ENCODE measurements around the gene MRLN.
"Not testable (repeated sequence)": the region's sequence is repeated elsewhere in the genome, so short reads cannot be mapped to it uniquely, and the experiment has no call there.

The MRLN gene

DNA sequence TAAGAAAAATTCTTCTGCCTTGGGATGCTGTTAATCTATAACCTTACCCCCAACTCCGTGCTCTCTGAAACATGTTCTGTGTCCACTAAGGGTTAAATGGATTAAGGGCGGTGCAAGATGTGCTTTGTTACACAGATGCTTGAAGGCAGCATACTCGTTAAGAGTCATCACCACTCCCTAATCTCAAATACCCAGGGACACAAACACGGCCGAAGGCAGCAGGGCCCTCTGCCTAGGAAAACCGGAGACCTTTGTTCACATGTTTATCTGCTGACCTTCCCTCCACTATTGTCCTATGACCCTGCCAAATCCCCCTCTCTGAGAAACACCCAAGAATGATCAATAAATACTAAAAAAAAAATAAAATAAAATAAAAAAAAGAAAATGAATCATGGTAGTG is 8.5 kb downstream of the MRLN start:
- DNase-seq = not testable (repeated sequence)

DNA sequence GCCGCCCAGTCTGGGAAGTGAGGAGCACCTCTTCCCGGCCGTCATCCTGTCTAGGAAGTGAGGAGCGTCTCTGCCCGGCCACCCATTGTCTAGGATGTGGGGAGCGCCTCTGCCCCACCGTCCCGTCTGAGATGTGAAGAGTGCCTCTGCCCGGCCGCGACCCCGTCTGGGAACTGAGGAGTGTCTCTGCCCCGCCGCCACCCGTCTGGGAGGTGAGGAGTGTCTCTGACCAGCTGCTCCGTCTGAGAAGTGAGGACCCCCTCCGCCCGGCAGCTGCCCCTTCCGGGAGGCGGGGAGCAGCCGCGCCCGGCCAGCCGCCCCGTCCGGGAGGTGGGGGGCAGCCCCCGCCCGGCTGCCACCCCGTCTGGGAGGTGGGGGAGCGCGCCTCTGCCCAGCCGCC is 9.1 kb downstream of the MRLN start:
- DNase-seq = not testable (repeated sequence)

DNA sequence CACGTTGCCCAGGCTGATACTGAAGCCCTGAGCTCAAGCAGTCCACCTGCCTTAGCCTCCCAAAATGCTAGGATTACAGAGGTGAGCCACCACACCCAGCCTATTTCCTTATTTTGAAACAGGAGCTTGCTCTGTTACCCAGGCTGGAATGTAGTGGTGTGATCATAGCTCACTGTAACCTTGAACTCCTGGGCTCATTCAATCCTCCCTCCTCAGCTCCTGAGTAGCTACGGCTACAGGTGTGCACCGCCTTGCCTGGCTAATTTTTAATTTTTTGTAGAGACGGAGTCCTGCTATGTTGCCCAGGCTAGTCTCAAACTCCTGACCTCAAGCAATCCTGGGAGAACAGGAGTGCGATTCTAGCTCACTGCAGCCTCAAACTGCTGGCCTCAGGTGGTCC is 11.7 kb downstream of the MRLN start:
- DNase-seq = no peak

DNA sequence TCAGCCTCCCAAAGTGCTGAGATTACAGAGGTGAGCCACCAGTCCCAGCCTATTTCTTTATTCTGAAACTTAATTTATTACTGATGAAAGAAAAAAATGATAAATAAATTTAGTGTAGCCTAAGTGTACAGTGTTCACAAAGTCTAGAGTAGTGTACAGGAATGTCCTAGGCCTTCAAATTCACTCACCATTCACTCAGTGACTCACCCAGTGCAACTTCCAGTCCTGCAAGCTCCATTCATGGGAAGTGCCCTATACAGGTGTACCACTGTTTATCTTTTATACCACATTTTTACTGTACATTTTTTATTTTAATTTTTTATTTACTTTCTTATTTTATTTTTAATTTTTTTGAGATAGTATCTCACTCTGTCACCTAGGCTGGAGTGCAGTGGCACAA is 12.2 kb downstream of the MRLN start:
- no peak for DNase-seq

DNA sequence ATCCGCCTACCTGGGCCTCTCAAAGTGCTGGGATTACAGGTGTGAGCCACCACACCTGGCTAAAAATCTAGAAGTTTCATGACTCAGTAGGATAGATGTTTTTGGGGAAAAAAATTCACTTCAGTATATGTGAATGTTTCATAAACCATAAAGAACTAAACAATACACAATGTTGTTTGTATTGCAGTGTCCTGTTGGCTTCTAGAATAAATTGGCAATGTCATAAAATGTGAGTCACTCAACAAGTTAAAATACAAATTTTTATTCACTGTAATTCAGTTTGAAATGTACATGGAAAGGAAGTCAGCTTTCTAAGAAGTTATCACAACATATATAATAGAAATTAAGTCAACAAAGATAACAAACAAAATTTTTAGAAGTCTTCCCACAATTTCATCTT is 16.5 kb downstream of the MRLN start:
- no peak for DNase-seq

DNA sequence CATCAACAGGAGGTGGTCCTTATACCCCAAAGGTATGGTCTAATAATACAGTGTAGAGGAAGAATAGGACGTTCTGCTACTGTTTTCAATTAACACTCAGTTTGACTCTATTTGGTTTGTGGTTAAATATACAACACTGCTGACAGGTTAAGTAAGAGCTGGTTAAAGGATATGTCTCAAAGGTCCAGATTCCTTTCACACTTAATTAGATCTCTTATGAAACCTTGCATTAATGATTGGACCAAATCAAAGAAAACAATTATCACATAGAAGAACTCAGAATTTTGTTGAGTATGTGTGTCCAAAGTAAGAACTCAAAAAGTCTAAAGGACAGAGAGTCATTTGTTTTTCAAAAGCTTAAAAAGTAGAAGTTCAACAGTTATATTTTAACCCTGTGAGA is 18.0 kb downstream of the MRLN start:
- no peak for DNase-seq

DNA sequence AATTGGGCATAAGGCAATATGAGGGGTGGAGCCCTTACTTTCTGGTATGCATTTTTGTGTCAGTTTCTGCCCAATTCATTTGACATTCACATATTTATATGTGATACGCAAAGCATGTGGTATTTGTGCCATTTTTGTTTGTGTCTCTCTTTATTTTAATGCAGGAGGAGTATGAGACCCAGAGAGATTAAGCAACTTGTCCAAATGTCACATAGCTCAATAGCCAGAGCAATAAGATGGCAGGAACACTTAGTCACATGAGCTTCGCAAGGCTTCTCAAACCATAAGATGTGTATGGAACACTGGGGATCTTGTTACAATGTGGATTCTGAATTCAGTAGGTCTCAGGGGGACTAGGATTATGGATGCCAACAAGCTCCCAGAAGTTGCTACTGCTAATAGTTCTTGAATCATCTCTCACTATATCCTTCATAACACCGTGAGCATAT is 19.2 kb downstream of the MRLN start:
- DNase-seq = no peak

DNA sequence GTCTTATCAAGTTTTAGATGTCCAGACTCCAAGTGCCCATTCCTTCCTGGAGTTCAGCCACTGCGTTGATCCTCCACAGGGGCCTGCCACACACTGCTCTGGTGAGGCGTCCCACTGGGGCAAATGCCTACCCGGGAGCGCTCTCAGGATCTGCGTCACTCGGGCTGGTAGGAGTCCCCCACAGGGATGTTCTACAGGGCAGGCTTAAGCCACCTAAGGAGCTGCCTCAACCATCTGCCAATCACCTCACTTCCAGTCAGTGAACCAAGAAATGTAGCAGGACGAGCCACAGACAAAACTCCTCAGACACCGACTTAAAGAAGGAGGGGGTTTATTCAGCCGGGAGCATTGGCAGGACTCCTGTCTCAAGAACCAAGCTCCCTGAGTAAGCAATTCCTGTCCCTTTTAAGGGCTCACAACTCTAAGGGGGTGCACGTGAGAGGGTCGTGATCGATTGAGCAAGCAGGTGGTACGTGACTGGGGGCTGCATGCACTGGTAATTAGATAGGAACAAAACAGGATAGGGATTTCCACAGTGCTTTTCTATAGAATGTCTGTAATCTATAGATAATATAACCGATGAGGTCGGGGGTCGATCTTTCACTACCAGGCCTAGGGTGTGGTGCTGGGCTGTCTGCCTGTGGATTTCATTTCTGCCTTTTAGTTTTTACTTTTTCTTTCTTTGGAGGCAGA is 19.8 kb downstream of the MRLN start:
- not testable (repeated sequence) for DNase-seq

DNA sequence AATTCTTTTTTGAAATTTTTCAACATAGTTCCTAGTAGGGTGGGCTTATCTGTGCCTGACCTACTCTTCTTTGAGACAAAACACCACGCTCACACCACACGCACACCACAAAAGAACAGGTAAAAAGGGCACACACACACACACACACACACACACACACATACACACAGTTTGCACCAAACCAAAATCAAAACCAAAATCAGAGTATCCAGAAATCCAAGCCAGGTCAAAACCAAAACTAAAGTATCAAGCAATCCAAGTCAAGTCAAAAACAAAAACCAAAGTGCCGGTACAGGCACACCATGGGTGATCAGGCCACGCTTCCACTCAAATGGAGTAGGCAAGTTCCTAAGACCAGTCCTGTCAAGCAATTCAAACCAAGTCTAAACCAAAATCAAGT is 20.4 kb downstream of the MRLN start:
- DNase-seq = not testable (repeated sequence)

DNA sequence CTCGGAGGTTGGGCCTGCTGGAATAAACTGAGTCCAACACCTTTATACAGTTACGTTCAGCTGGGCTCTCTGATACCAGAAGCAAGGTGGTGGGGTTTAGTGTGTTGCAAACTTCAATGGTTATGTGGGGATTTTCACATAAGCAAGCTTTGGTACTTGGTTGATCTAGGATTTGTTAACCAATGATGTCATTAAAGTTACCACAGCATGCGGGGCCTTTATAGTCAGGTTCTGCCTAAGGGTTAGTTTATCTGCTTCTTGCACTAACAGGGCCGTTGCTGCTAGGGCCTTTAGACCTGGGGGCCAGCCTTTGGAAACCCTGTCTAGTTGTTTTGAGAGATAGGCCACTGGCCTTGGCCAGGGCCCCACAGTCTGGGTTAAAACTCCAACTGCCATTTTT is 24.1 kb downstream of the MRLN start:
- not testable (repeated sequence) for DNase-seq

DNA sequence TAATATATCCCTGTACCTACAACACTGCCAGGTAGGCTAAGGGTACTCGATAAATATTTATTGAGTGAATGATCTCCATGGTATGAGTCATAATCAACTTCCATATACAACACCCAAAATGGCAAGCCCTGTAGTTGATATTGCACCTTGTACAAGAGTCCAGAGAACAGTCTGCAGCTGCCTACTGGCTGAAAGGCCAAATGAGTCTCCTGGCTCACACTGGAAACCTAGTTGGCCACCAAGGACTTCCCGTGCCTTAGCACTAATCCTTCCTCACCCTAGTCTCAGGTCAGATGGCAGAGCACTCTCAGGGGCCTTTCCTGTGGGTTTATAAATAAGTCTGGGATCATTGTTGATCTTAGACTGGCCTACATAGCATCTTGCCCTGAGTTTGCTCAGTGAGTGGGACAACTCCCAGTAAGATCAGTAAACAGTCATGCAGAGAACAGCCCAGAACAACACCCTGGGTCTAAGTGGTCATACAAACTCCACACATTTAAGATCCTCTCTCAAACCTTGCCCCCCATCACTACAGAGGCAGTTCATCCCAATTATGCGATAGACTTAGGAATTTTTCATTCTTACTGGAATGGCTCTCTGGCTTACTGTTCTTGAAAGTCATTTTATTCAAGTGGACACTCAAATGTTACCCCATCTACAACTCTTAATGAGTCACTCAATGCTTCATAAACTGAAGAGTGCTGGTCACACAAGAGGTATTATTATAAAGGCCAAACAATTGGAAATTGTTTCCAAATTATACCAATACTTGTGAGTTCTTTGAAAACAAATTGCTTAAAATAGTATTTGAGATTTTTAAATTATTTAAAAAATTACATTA is 28.9 kb downstream of the MRLN start:
- DNase-seq = no peak

DNA sequence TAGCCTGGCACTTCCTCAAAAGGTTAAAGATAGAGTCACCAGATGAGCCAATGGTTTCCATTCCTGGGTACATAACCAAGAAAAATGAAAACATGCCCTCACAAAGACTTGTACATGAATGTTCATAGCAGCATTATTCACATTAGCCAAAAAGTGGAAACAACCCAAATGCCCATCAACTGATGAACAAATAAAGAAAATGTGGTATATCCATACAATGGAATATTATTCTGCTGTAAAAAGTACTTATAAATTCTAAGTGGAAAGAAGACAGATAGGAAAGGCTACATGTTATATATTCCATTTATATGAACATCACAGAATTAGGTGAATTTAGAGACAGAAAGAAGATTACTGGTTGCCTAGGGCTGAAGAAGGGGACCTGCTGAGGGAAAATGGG is 32.9 kb downstream of the MRLN start:
- no peak for DNase-seq

DNA sequence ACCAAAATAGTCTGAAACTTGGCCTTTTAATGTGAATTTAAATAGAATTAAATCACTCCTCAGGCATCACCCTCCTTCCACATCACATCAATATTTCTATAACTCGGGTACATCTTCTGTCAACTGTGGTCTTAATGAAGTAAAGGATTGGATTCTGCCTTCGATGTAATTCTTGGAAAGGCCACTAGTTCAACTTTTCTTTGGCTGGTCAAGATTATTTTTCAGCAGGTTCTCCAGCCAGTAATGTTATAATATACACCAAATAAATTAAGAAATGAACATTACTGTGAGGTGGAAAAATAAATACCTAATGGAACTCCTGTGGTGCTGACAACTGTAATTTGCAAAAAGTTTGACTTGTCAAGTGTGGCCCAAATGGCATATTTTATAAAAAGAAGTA is 33.9 kb downstream of the MRLN start:
- DNase-seq = no peak

DNA sequence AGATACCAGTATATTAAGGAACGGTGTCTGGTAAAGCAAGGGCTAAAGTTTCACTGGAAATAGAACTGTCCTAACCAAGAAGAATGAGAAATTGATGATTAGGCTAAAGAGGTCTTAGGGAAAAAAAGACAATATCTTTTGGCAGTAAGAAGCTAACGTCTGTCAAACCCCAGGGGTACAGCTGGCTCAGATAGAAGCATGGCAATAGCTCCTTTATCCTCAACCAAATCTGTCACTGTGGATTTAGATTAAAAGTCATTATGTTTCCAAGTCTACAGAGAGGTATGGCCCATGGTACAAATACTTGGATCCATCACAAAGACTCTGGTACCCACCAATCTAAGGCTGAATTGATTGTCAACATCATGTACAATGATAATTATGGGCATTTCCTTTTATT is 35.0 kb downstream of the MRLN start:
- no peak for DNase-seq

DNA sequence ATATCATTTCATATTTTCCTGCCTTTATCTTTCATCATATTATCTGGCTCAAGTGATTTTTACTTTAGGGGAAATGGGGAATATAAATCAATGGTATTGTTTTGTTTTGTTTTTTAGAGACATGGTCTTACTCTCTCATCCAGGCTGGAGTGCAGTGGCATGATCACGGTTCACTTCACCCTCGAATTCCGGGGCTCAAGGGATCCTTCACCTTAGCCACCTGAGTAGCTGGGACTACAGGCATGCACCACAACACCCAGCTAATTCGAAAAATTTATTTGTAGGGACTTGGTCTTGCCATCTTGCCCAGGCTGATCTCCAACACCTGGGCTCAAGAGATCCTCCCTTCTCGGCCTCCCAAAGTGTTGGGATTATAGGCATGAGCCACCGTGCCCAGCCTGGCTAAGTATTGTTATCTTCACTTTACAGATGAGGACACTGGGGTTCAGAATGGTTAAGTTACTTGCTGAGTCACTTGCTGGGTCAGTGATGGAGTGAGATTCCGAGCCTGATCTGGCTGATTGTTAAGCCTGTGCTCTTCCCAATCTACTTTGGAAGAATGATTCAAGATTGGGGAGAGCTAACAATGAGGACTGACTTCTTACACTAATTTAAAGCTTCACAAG is 39.9 kb downstream of the MRLN start:
- no peak for DNase-seq

DNA sequence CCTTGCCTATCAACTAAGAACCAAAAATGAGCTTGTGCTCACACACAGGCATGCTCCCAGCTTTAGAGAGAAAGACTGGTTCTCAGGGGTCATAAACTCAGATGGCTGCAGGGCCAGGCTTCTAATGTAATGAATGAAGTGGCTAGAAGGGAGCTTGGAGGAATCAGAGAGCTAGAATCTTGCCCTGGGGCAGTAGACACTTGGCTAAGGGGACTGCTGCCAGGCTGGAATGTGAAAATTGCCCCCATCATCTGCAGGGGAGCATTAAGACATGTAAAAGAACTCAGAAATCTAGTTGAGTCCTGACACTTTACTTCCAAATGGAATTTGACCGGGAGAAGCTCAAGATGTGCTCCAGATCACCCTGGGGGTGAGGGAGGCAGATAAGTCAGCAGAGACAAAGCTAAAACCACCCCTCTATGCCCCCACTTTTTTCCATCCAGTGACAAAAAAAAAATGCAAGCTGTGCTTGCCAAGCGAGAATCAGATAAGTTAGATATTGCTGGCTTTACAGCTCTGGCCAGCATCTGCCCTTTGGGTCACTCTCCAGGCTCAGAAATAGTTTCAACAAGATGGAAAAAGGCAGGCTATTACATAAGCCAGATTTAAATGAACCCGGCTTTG is 41.3 kb downstream of the MRLN start:
- no peak for DNase-seq

DNA sequence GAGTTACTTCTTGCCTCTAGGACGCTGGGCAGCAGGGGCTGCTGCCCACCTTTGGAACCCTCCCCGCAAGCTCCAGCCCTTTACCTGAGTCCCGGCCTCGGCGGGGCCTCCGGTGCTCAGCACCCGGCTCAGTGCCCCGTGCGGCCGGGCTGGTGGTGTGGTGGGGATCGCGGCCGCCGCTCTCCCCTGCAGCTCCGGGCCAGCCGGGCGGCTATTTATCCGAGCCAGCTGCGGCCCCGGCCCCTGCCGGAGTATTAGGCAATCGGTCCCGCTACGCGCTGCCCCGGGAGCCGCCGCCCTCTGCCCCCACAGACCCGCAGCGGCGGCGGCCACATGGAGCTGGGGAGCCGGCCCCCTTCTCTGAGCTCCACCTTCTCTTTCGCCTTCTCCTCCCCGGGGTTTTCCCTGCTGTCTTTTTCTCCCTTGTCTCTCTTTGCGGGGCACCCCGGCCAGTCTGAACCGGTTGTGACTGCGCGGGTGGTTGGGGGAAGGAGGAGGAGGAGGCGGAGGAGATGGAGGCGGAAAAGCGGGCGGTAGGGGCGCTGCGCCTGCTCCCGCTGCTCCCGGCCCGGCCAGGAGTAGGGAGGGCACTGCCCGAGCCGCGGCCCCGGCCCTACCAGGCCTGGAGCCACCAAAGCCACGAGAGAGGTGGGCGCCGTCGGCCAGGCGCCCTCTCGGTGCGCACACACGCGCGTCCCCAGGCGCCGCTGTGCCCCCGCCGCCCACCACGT is 43.7 kb downstream of the MRLN start, which contains the start of gene SLC16A9:
TSS of gene SLC16A9 (minus strand) at position 456 of the 731 bp plus-strand sequence. CDS start 25,559 bp downstream, outside the sequence.
- DNase-seq = peak; percentile 84

DNA sequence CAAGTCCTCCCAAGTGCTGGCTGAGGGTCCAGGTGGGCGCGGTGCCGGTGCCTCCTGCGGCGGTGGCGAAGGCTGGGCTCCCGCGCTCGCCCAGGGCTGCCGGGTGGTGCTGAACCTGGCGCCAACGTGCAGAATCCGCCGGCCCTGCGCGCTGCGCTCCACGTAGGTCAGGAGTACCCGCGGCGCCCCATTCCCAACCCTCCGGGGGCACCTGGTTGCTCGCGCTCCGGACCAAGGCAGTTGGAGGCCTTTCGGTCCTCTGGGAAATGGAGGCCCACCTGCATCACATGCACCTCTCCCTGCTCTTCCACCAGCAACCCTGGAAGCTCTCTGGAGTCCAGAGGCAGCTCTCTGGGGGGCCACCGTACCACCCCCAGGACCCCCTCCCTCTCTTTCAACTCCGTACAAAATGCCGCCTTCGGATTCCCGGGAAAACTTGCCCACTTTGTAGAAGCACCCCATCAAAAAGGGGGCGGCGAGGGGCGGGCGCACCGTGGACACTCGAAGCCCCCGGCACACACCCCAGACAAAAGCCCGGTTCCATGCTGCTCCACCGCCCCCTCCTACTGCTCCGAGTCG is 44.4 kb downstream of the MRLN start:
- DNase-seq = peak; percentile 32

DNA sequence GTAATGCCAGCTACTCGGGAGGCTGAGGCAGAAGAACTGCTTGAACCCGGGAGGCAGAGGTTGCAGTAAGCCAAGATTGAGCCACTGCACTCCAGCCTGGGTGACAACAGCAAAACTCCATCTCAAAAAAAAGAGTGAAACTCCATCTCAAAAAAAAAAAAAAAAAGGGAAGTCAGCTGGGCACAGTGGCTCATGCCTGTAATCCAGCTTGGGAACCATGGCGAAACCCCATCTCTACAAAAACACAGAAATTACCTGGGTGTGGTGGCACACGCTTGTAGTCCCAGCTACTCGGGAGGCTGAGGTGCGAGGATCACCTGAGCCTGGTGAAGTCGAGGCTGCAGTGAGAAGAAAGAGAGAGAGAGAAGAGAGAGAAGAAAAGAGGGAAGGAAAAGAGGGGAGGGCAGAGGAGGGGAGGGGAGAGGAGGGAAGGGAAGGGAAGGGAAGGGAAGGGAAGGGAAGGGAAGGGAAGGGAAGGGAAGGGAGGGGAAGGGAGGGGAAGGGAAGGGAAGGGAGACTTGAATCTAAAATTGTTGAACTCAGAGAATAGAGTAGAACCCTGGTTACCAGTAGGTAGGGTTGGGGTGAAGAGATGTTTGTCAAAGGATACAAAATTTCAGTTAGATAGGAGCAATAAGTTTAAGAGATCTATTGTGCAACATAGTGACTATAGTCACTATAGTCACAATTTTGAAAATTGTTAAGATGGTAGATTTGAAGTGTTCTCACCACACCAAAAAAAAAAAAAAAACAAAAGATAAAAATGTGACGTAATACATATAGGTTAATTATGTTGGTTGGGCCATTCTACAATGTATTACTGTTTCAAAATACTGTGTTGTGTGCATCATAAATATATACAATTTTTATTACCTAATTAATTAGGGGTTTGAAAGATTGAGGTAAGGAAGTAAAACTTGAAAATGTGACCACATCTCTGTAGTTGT is 46.1 kb downstream of the MRLN start:
- DNase-seq = no peak

DNA sequence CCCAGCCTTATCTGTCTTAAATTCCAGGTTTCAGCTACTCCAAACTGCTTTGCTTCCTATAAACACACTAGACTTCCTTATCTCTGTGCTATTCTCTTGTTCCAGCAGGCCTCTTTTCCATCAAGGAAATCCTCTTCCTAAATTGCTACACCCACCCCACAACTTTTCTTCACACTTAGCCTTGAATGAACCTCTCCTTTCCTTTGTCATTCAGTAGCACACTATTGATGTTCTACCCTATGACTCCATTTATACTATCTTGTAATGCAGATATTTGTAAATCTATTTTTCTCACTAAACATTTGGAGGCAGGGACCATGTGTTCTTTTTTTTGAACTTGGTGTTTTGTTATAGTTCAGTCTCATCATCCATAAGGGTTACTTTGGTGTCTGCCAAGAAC is 47.3 kb downstream of the MRLN start:
- DNase-seq = no peak

DNA sequence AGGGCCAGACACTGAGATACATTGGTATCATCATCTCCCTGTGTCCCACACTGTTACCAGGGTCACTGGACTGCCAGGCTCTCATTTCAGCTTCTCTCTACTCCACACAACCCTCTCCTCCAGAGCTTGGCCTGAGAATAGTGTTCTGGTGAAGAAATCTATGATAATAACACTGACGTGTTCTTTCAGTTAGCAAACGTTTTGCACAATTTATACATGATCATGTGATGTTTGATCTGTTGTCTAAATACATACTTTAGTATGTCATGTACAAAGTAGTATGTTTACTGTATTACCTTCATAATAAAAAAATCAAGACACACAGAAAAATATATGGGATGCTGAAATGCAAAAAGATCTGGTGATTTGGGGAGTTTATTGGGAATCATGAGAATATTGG is 48.6 kb downstream of the MRLN start:
- no peak for DNase-seq

Measured in left hindlimb (tissue), 1 donor.